ENCODE data around the gene HFE. TPM values are rescaled to one million over a fixed set of nuclear protein-coding genes. Genes with fewer than 3 reads are reported as not detected.

Gene HFE
- total and polyA plus RNA-seq, 2 of the 13 experiments (the other 11 are each of a cell fraction or from before 2014, with no cell fraction given), result 3.7 to 6.3 TPM

- peak; percentile 77; the same call in 1 of the 2 replicates for TF ChIP-seq ZNF737 (CRISPR knock-in tag; IDR thresholded peaks at IDR 0.05; ENCODE audit: borderline replicate concordance)
- peak; percentile 90 for TF ChIP-seq ZNF781 (CRISPR knock-in tag; IDR thresholded peaks at IDR 0.05; ENCODE audit: borderline replicate concordance, not compliant biosample characterization)
- peak; percentile 97 for TF ChIP-seq POLR2AphosphoS2 (IDR thresholded peaks at IDR 0.05; ENCODE audit: low read depth, low read length)
- TF ChIP-seq ZMAT3 (CRISPR knock-in tag; conservative IDR thresholded peaks at IDR 0.05), result peak; percentile 91
- TF ChIP-seq ZNF414 (CRISPR knock-in tag; IDR thresholded peaks at IDR 0.05), result 0 out of 2 replicates have a peak, but pooled peaks have one; percentile 34
- peak; percentile 81 for TF ChIP-seq ZBED4 (CRISPR knock-in tag; IDR thresholded peaks at IDR 0.05; ENCODE audit: borderline replicate concordance)
- peak; percentile 85; the same call in 1 of the 2 replicates for TF ChIP-seq ZNF225 (CRISPR knock-in tag; IDR thresholded peaks at IDR 0.05)
- peak; percentile 80 for TF ChIP-seq ZNF768 (CRISPR knock-in tag; IDR thresholded peaks at IDR 0.05)
- TF ChIP-seq ZNF382 (CRISPR knock-in tag; IDR thresholded peaks at IDR 0.05; ENCODE audit: borderline replicate concordance), result no peak
- TF ChIP-seq ZGPAT (CRISPR knock-in tag; IDR thresholded peaks at IDR 0.05), result peak; percentile 98
- no peak; the same call in 1 of the 2 replicates for TF ChIP-seq SNRNP70 (IDR thresholded peaks at IDR 0.05; ENCODE audit: low read depth, low read length)
- peak; percentile 89; the same call in 1 of the 2 replicates for TF ChIP-seq ZNF317 (CRISPR knock-in tag; IDR thresholded peaks at IDR 0.05)
- peak; percentile 77 for TF ChIP-seq ZBTB2 (CRISPR knock-in tag; IDR thresholded peaks at IDR 0.05; ENCODE audit: low read depth)
- peak; percentile 94 for TF ChIP-seq SRSF1 (optimal IDR thresholded peaks at IDR 0.05; ENCODE audit: low read depth, low read length)
- TF ChIP-seq ZNF441 (CRISPR knock-in tag; IDR thresholded peaks at IDR 0.05; ENCODE audit: borderline replicate concordance), result peak; percentile 67
- TF ChIP-seq TBL1XR1 (IDR thresholded peaks at IDR 0.05; ENCODE audit: borderline replicate concordance, low read length, partially characterized antibody), result peak; percentile 87
- TF ChIP-seq KLF9 (CRISPR knock-in tag; IDR thresholded peaks at IDR 0.05; ENCODE audit: low read depth), result peak; percentile 99
- TF ChIP-seq SRY (CRISPR knock-in tag; IDR thresholded peaks at IDR 0.05), result peak; percentile 91
These were observed 16.7 kb downstream of the HFE start (continued) for GRCh38 chr6:26103770-26104456.
